ENCODE data around the gene CRB3.

CRB3 gene

DNA sequence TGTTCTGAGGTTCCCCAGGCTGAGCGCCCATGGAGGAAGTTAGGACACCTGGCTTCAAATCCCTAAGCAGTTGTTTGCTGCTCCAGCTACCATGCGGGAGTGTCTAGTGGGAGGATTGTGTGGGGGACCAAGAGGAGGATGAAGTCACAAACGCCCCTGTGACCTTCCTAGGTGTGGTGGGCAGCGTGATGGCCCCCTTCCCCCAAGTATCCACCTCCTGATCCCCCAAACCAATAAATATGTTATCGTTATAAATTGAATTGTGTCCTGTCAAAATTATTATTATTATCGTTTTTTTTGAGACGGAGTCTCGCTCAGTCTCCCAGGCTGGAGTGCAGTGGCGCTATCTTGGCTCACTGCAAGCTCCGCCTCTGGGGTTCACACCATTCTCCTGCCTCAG is 30.4 kb upstream of the CRB3 start, which contains the start of gene SLC25A41:
SLC25A41 (minus strand) TSS at position 101 of the 400 bp plus-strand sequence; CDS start at position 31, 70 bp downstream.
- DNase-seq, result no peak

DNA sequence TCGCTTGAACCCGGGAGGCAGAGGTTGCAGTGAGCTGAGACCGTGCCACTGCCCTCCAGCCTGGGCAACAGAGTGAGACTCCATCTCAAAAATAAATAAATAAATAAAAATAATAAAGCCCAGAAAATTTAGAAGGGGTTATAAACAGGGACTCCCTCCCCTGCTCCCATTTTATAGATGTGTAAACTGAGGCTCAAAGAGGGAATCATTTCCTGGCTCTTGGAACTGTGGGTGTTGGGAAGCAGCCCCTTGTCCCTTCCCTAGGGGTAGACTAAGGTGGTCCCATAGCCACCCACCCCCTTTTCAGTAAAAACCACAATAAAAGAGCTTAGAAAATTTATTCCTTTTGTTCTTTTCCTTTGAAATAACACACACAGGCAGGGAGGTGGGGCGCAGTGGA is 24.3 kb upstream of the CRB3 start:
- no peak for DNase-seq

DNA sequence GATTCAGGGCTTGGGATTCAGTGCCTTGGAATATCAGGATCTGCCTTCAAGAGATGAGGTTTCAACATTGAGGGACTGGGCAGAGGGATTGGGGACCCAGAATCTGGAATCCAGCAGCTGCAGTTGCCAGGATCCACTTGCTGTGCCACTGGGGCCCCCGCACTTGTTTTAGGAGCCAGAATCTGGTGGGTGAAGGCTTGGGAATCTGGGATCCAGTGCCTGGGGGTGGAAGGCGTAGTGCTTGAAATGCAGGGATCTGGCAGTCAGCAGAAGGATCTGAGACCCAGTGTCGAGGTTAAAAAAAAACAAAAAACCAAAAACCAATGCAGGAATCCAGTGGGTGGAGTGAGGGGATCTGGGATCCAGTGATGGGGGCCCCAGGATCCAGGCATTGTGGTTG is 23.2 kb upstream of the CRB3 start:
- no peak for DNase-seq

DNA sequence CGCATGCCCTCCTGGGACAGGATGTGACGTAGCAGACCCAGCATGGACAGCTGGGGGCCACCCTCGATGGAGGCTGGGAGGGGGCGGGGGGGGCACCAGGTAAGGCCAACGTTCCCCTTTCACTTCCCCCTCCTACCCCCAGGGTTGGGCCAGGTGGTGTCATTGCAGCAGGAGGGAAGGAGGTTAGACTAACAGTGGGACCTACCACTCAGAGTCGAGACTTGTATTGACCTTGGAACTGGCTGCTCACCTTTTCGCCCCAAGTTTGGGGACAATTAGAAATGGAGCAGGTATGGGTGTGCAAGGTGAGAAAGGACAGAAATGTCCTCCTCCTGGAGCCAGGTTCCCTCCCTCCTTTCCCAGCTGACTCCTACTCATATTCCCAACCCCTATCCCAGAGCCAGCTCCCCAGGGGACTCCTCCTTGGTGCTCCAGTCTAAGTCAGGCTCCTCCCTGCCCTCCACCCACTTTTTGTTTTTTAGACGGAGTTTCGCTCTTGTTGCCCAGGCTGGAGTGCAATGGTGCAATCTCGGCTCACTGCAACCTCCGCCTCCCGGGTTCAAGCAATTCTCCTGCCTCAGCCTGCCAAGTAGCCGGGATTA is 21.9 kb upstream of the CRB3 start:
- DNase-seq, result no peak

- DNase-seq, result no peak
Measured at GRCh38 chr19:6443986-6444385, 20.1 kb upstream of the CRB3 start.

DNA sequence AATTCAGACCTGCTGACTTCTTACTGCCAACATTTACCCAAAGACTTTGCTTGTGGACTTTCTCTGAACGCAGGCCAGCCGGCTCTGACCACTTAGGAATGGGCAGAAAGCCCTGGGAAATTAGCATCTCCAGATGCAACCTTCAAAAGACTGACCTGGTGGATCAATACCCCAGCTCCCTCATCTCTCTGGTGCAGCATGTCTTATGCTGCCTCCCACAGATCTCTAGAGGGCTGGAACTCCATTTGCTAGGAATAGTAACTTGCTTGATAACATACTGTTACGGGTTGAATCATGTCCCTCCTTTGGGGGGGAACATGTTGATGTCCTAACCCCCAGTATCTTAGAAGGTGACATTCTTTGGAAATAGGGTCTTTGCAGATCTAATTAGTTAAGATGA is 17.6 kb upstream of the CRB3 start:
- DNase-seq, result no peak

GRCh38 chr19:6448045-6448444 is 16.0 kb upstream of the CRB3 start:
- no peak for DNase-seq

DNA sequence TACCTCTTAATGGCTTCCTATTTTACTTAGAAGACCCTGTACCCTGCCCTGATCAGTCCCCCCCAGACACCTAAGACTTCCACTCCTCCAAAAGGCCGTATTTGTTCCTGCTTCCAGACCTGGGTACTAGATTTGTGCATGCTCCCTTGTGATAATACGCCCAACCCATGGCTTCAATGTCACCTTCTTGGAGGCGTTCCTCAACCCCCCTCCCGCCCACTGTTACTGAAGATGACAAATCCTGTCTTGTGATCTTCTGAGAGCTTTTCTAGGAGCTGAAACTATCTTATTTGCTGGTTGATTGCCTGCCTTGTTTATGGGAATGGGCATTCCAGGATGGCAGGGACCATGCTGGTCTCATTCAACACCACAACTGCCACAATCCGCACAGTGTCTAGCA is 13.9 kb upstream of the CRB3 start:
- DNase-seq, result no peak

- no peak for DNase-seq
Measured at GRCh38 chr19:6451583-6452222, 12.4 kb upstream of the CRB3 start.

GRCh38 chr19:6452223-6452614 is 11.9 kb upstream of the CRB3 start:
- no peak for DNase-seq

DNA sequence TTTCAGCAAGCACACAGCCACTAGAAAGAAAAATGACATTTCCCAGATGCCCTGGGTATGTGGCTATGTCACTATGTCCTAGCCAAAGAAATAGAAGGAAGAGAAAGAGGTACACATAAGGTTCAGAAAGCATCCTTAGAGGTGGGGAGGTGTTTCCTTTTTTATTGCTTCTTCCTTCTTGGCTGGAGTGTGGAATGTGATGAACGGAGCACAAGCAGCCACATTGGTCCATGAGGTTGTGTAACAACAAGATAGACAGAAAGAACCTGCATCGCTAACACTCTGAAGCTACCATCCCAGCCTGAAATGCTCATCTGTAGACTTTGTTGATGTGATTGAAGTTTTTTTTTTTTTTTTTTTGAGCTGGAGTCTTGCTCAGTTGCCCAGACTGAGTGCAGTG is 11.2 kb upstream of the CRB3 start:
- no peak for DNase-seq

- DNase-seq, result no peak
Measured at GRCh38 chr19:6453951-6454565, 10.0 kb upstream of the CRB3 start.

DNA sequence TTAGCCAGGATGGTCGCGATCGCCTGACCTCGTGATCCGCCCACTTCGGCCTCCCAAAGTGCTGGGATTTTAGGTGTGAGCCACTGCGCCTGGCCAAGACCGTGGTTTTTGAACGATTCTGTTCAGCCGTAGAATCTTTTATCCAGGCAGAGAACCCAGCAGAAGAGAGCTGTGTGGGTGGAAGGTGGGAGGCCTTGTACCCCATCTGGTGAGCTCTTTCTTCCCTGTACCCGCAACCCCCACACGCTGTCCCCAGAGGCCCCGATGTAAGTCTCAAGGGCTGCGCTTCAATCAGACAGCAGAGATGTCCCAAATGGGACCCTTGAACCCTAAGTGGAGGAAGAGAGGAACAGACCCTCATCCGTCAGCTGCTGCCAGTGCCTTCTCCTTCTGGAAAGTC is 8.1 kb upstream of the CRB3 start:
- DNase-seq, result no peak

GRCh38 chr19:6457958-6458694 is 5.9 kb upstream of the CRB3 start:
- peak; percentile 25 for DNase-seq

DNA sequence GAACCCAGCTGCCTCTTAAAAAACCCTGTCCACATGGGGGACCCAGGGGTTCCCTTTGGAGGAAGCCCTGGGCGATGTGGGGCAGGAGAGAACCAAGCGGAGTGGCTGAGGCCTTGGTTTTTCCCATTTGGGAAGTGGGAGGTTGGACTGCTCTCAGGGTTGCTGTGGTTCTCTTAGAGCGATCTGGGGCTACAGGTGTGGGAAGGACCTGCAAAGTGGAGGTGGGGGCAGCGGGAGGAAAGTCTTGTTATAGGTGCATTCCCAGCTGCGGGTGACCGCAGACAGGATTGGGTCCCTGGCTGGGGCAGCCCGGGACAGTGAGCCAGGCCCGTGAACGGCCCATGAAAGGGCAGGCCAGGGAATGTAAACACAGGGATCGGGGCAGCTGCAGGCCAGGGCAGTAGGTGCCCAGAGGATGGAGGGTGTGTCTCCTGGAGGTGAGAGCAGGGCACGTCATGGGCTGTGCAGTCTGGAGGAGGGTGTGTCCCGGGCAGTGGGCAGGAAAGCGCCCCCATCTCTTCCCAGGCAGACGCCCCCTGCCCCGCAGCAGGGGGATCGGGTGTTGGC is 5.3 kb upstream of the CRB3 start:
- no peak for DNase-seq

GRCh38 chr19:6459262-6460098 is 4.6 kb upstream of the CRB3 start, which contains the start of gene SLC25A23:
Gene SLC25A23 (minus strand): TSS chr19:6459792. CDS start chr19:6459628, 164 bp downstream.
- peak; percentile 80 for DNase-seq

DNA sequence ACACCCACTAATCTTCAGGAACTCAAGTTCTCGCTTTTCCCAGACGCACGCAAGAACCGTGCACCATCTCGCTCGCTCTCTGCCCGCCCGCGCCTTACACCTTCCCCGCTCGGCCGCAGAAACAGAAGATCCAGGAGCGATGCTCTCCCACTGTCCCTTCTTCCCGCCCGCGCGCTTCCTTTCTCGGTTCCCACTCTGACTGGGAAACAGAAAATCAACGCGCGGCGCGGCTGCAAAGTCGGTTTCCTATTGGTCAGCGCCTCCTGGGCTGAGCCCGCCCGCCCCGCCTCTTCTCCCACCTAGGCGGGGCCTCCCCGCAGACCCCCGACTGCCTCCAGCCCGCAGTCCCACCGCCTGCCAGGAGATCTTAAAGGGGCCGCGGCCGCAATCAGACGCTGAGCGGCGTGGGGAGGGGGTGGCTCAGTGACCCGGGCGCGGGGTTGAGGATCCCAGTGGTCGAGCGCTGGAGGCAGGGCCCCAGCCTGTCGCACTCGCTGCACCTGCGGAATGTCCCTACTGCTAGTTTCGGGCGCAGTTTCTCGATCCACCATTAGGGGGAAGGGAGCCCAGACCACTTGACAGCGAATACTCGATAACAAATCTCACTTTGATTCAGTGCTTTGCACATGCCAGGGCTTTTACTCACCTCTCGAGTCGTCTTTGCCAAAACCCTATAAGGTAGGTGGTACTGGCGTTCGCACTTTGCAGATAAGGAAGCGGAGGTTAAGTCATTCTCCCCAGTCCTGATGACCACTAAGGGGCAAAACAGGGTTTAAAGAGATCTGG is 3.8 kb upstream of the CRB3 start:
- peak; percentile 99 for DNase-seq

- no peak for DNase-seq
Measured at GRCh38 chr19:6465006-6465405, 935 bp downstream of the CRB3 start.

DNA sequence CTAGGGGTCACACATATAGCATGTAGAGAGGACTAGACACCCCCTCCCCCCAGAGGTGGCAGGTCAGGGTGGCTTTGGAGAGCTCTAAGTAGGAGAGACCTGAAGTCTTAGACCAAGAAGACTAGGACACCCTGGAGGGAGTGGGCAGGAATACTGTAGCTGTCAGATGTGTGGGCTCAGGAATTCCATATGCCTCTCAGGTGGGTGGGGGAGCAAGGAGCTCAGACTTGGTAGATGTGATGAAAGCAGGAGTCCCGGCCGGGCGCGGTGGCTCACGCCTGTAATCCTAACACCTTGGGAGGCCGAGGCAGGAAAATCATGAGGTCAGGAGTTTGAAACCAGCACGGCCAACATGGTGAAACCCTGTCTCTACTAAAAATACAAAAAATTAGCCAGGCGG is 1.6 kb downstream of the CRB3 start:
- no peak for DNase-seq

GRCh38 chr19:6466526-6467248 is 2.6 kb downstream of the CRB3 start:
- no peak for DNase-seq

GRCh38 chr19:6467384-6467783 is 3.3 kb downstream of the CRB3 start:
- no peak for DNase-seq

Data from fibroblast of skin of right biceps (primary cell).